ENCODE measurements around the gene UGT1A8.

GRCh38 chr2:233654501-233654900 is 37.1 kb downstream of the UGT1A8 start:
- TF ChIP-seq EZH2 (IDR thresholded peaks at IDR 0.05; ENCODE audit: low read length, missing control alignments) (no peak), CTCF (conservative IDR thresholded peaks at IDR 0.05 in 1 of 2, IDR thresholded peaks at IDR 0.05 in 1 of 2; ENCODE audit: low read depth in 1 of 2, low read length in 2 of 2) (no peak)
